Endothelial cell of umbilical vein (primary cell): Measurements from ENCODE around the gene OR9G1. TPM values are rescaled to one million over a fixed set of nuclear protein-coding genes. Genes with fewer than 3 reads are reported as not detected.

Experiments
- BruUV-seq: library from RNA; stranded (reverse); fragments of 400-500 nt; replicated peaks from 2 replicates; lab custom pipeline; 2021; lab: Mats Ljungman, UMichigan
- CTCF ChIA-PET: fragments of 300-600, 350-600 bp; sonication (Branson Sonifier 250); formaldehyde crosslinking; loops from one replicate; lab custom pipeline; 2021; ENCODE audit warnings: antibody characterized with exemption, inconsistent platforms; lab: Charles Lee
- POLR2A ChIA-PET: fragments of 300-600, 350-600 bp; sonication (Branson Sonifier 250); formaldehyde crosslinking; loops from one replicate; lab custom pipeline; 2021; ENCODE audit warnings: antibody characterized with exemption, inconsistent platforms; lab: Charles Lee
- DNase-seq: peaks from one replicate; pipeline ENCODE4 v3.0.0-alpha.2; 2011; ENCODE audit warnings: low read depth, low spot score
- FAIRE-seq: peaks from 2 replicates; lab custom pipeline; 2011; peaks lifted over from hg19 to GRCh38; lab: Jason Lieb, UNC
- H2AFZ ChIP-seq: 2 replicates; pipeline ENCODE4 v1.6.0; 2012; ENCODE audit warnings: low read depth, low read length, control low read depth, inconsistent platforms
- H3K27ac ChIP-seq: 2 replicates; pipeline ENCODE4 v1.5.1; 2011; ENCODE audit warnings: low read depth, mild to moderate bottlenecking, control low read depth, low read length, moderate library complexity; ENCODE audit not compliant: insufficient read depth
- H3K27me3 ChIP-seq, 2 experiments: 2 replicates each; pipeline versions ENCODE4 v1.6.0 to v1.6.1; 2011; ENCODE audit warnings: low read length in 2 of 2, mixed read lengths in 1 of 2; ENCODE audit not compliant: control insufficient read depth in 2 of 2, insufficient read depth in 2 of 2
- H3K36me3 ChIP-seq, 2 experiments: 2 replicates in 1 of 2; 3 replicates in 1 of 2; pipeline ENCODE4 v1.5.1; 2011; ENCODE audit warnings: low read length in 2 of 2, mild to moderate bottlenecking in 1 of 2, moderate library complexity in 1 of 2; ENCODE audit not compliant: control insufficient read depth in 2 of 2, insufficient read depth in 2 of 2; ENCODE audit errors: extremely low read depth in 1 of 2
- H3K4me1 ChIP-seq: 3 replicates; pipeline ENCODE4 v1.5.1; 2011; ENCODE audit warnings: mild to moderate bottlenecking, low read length; ENCODE audit not compliant: control insufficient read depth, insufficient read depth; ENCODE audit errors: extremely low read depth
- H3K4me2 ChIP-seq: 2 replicates; pipeline ENCODE4 v1.6.1; 2011; ENCODE audit warnings: low read length, control low read depth, mixed read lengths; ENCODE audit not compliant: insufficient read depth
- H3K4me3 ChIP-seq, 3 experiments: fragments of 200-600 bp in 1 of 3; sonication (generic), shearing (Covaris generic) in 1 of 3; replicated peaks in 1 of 3; 2 replicates each; pipeline ENCODE4 v1.5.1; 2011 to 2016; ENCODE audit warnings: control low read depth in 3 of 3, low read length in 3 of 3, mild to moderate bottlenecking in 2 of 3, inconsistent platforms in 1 of 3, low read depth in 1 of 3, moderate library complexity in 1 of 3; ENCODE audit not compliant: insufficient read depth in 1 of 3
- H3K79me2 ChIP-seq: 2 replicates; pipeline ENCODE4 v1.6.0; 2012; ENCODE audit warnings: low read length, inconsistent platforms; ENCODE audit not compliant: control insufficient read depth, insufficient read depth
- H3K9ac ChIP-seq: replicated peaks from 2 replicates; pipeline ENCODE3; 2011; ENCODE audit warnings: low read length, control low read depth; ENCODE audit not compliant: insufficient read depth; ENCODE audit errors: extremely low read depth
- H3K9me1 ChIP-seq: replicated peaks from 3 replicates; pipeline ENCODE4 v1.6.0; 2011; ENCODE audit warnings: mild to moderate bottlenecking, low read length; ENCODE audit not compliant: control insufficient read depth, insufficient read depth; ENCODE audit errors: extremely low read depth
- H3K9me3 ChIP-seq: replicated peaks from 2 replicates; pipeline ENCODE4 v1.5.1; 2012; ENCODE audit warnings: low read length, inconsistent platforms; ENCODE audit not compliant: control insufficient read depth, insufficient read depth
- H4K20me1 ChIP-seq: replicated peaks from 2 replicates; pipeline ENCODE3; 2011; ENCODE audit warnings: mild to moderate bottlenecking, low read length; ENCODE audit not compliant: control insufficient read depth, insufficient read depth; ENCODE audit errors: extremely low read depth
- FOS ChIP-seq: IDR thresholded peaks from 2 replicates; pipeline ENCODE4 v1.6.1; 2011; ENCODE audit warnings: mild to moderate bottlenecking, low read length, moderate library complexity, borderline replicate concordance; ENCODE audit not compliant: insufficient read depth
- MYC ChIP-seq: IDR thresholded peaks from one replicate; pipeline ENCODE4 v1.6.1; 2011; ENCODE audit warnings: mild to moderate bottlenecking, low read depth, low read length
- POLR2A ChIP-seq: IDR thresholded peaks from 2 replicates; pipeline ENCODE4 v1.6.1; 2012; ENCODE audit warnings: low read depth, mild to moderate bottlenecking, control low read depth, low read length
- dilution Hi-C: fragments of 300-500 bp; cut with MboI; formaldehyde crosslinking; loops from one replicate; pipeline ENCODE4 v1.15.0; 2019; ENCODE audit warnings: low sequenced_read_pairs; ENCODE audit not compliant: extremely low pct_ligation_motif_present
- intact Hi-C: fragments of 100-400 bp; cut with micrococcal nuclease; formaldehyde crosslinking; loops from one replicate; pipeline ENCODE4 v1.10.0; 2022
- microRNA-seq: library from miRNA; unstranded; fragments of <30 nt; microRNA quantifications from one replicate; pipeline ENCODE4 v1.2.0, GENCODE V29; 2021; ENCODE audit warnings: borderline number of aligned reads, borderline replicate concordance
- polyA plus RNA-seq, 4 experiments: library from polyadenylated mRNA; depleted of rRNA in 3 of 4; stranded (reverse) in 3 of 4; unstranded in 1 of 4; fragments of >200 nt; gene quantifications; 2 replicates each; pipeline versions ENCODE4 v1.2.1 to v1.2.3, GENCODE V29; 2011 to 2012; ENCODE audit warnings: missing spikeins in 1 of 4
- small RNA-seq: library from RNA; depleted of rRNA; stranded (forward); fragments of <200 nt; gene quantifications from one replicate; pipeline ENCODE3, GENCODE V24; 2012; ENCODE audit warnings: low replicate concordance, low read depth; ENCODE audit not compliant: insufficient read depth, insufficient read length
- total RNA-seq: library from RNA; stranded (reverse); gene quantifications from 2 replicates; pipeline ENCODE4 v1.2.3, GENCODE V29; 2021
- TF ChIP-seq, protein P1 (sequence below): IDR thresholded peaks from 2 replicates; pipeline ENCODE4 v1.6.1; 2011; ENCODE audit not compliant: insufficient read depth, insufficient read length
- TF ChIP-seq, protein P2 (sequence below), 2 donors: IDR thresholded peaks; 1 replicate in 1 of 2; 2 replicates in 1 of 2; pipeline ENCODE4 v1.5.1; 2011; ENCODE audit warnings: low read length in 2 of 2, mild to moderate bottlenecking in 2 of 2, moderate library complexity in 2 of 2, control low read depth in 1 of 2, inconsistent platforms in 1 of 2, low read depth in 1 of 2; ENCODE audit not compliant: insufficient read depth in 1 of 2; ENCODE audit errors: extremely low read depth in 1 of 2

OR9G1 gene
- total and polyA plus RNA-seq, 2 donors (not counting 3 experiments of a cell fraction or from before 2014, with no cell fraction given): not detected

DNA sequence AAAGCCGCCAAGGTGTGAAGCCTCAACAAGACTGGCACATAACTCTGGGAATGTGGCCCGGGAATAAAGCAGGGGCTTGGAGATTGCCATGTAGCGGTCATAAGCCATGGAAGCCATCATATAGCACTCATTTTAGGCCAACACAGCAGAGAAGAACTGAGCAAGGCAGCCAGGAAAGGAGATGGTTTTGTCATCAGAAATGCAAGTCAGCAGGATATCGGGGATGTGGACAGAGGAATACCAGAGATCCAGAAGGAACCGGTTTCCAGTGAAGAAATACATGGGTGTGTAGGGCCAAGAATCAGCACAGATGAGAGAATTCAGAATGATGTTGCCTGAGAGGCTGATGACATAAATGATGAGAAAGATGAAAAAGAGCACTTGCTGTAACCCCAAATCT lies 52.6 kb downstream of the OR9G1 start:
- no peaks in the 10 kb centered on the region for H4K20me1 ChIP-seq
- no peaks in the 10 kb centered on the region for H3K4me1 ChIP-seq
- H3K9ac ChIP-seq: no peak overlapping the region
- H3K27me3 ChIP-seq: no peaks in the 10 kb centered on the region
- intact Hi-C loops (no loop called here), dilution Hi-C loops (no loop called here)
- peaks cover 8% of the 10 kb centered on the region for H3K9me3 ChIP-seq
- no peak for DNase-seq
- H3K4me3 ChIP-seq: no peak overlapping the region
- no TSS peak for BruUV-seq
- H3K79me2 ChIP-seq: no peaks in the 10 kb centered on the region
- no peaks in the 10 kb centered on the region for H3K9me1 ChIP-seq
- ChIA-PET POLR2A (no interaction called here), CTCF (no interaction called here)
- no peaks in the 10 kb centered on the region for H3K36me3 ChIP-seq
- no peak for TF ChIP-seq MYC
- TF ChIP-seq, protein P1, sequence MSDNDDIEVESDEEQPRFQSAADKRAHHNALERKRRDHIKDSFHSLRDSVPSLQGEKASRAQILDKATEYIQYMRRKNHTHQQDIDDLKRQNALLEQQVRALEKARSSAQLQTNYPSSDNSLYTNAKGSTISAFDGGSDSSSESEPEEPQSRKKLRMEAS: no peak
- TF ChIP-seq, protein P2, sequence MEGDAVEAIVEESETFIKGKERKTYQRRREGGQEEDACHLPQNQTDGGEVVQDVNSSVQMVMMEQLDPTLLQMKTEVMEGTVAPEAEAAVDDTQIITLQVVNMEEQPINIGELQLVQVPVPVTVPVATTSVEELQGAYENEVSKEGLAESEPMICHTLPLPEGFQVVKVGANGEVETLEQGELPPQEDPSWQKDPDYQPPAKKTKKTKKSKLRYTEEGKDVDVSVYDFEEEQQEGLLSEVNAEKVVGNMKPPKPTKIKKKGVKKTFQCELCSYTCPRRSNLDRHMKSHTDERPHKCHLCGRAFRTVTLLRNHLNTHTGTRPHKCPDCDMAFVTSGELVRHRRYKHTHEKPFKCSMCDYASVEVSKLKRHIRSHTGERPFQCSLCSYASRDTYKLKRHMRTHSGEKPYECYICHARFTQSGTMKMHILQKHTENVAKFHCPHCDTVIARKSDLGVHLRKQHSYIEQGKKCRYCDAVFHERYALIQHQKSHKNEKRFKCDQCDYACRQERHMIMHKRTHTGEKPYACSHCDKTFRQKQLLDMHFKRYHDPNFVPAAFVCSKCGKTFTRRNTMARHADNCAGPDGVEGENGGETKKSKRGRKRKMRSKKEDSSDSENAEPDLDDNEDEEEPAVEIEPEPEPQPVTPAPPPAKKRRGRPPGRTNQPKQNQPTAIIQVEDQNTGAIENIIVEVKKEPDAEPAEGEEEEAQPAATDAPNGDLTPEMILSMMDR (IDR thresholded peaks at IDR 0.05; ENCODE audit: extremely low read depth in 1 of 2, insufficient read depth in 1 of 2, low read depth in 1 of 2, low read length in 2 of 2): no peak
- TF ChIP-seq POLR2A: no peak
- no peak for TF ChIP-seq FOS
- H2AFZ ChIP-seq: no peak overlapping the region
- no peak overlapping the region for H3K4me2 ChIP-seq
- H3K27ac ChIP-seq: no peak overlapping the region
- no peak for FAIRE-seq

Small RNA genes within 50 kb of the gene (microRNA-seq; reads per million reads assigned to microRNA genes)
- gene MIR6128: not detected

Small RNA genes within 50 kb of the gene (small RNA-seq; reads per million reads assigned to genes)
- gene AP001803.1 (not detected), gene AP004245.1 (not detected), gene MIR6128 (not detected)

Other genes starting within 250 kb of the OR9G1 start
- not detected in 2 replicates for gene OR5M3, start 225.7 kb upstream of the OR9G1 start, total RNA-seq
- not detected in 2 replicates for gene OR5M3, start 225.7 kb upstream of the OR9G1 start, polyA plus RNA-seq
- gene OR5M8, start 207.7 kb upstream of the OR9G1 start, total RNA-seq: not detected in 2 replicates
- gene OR5M8, start 207.7 kb upstream of the OR9G1 start, polyA plus RNA-seq: not detected in 2 replicates
- gene OR5M11, start 155.8 kb upstream of the OR9G1 start, total RNA-seq: not detected in 2 replicates
- gene OR5M11, start 155.8 kb upstream of the OR9G1 start, polyA plus RNA-seq: not detected in 2 replicates
- not detected in 2 replicates for gene OR5M10, start 121.4 kb upstream of the OR9G1 start, total RNA-seq
- not detected in 2 replicates for gene OR5M10, start 121.4 kb upstream of the OR9G1 start, polyA plus RNA-seq
- not detected in 2 replicates for gene OR5M1, start 84.2 kb upstream of the OR9G1 start, total RNA-seq
- not detected in 2 replicates for gene OR5M1, start 84.2 kb upstream of the OR9G1 start, polyA plus RNA-seq
- not detected in 2 replicates for gene OR5AP2, start 56.7 kb upstream of the OR9G1 start, total RNA-seq
- not detected in 2 replicates for gene OR5AP2, start 56.7 kb upstream of the OR9G1 start, polyA plus RNA-seq
- gene OR5AR1, start 35.4 kb upstream of the OR9G1 start, total RNA-seq: not detected in 2 replicates
- not detected in 2 replicates for gene OR5AR1, start 35.4 kb upstream of the OR9G1 start, polyA plus RNA-seq
- not detected in 2 replicates for gene OR9G4, start 49.6 kb downstream of the OR9G1 start, total RNA-seq
- gene OR9G4, start 49.6 kb downstream of the OR9G1 start, polyA plus RNA-seq: not detected in 2 replicates